Stomach (tissue), 9 donors: ENCODE data around the gene B4GALT3. TPM values are rescaled to one million over a fixed set of nuclear protein-coding genes. Genes with fewer than 3 reads are reported as not detected.
A peak's percentile ranks its signal among the peaks of the same experiment; 100 is the strongest.

Experiments used
- DNase-seq, 2 donors: peaks; one replicate each; pipeline versions ENCODE4 v3.0.0 to v3.0.0-alpha.2; 2013 to 2019
- H3K27ac ChIP-seq, 5 donors: fragments of 200-600 bp in 4 of 5; sonication (generic) in 4 of 5; one replicate each; pipeline ENCODE4 v1.5.1; 2013 to 2019; ENCODE audit warnings: mild to moderate bottlenecking in 1 of 5, moderate library complexity in 1 of 5
- H3K27me3 ChIP-seq, 3 donors: fragments of 200-600 bp; sonication (generic); one replicate each; pipeline ENCODE4 v1.5.1; 2017 to 2019; ENCODE audit warnings: mixed run types in 1 of 3
- H3K36me3 ChIP-seq, 4 donors: fragments of 200-600 bp; sonication (generic); 1 replicate in 3 of 4; 2 replicates in 1 of 4; pipeline ENCODE4 v1.5.1; 2016 to 2019
- H3K4me1 ChIP-seq, 4 donors: fragments of 200-600 bp; sonication (generic); one replicate each; pipeline ENCODE4 v1.5.1; 2016 to 2019
- H3K4me3 ChIP-seq, 4 donors: fragments of 200-600 bp; sonication (generic) in 3 of 4; one replicate each; pipeline ENCODE4 v1.5.1; 2016 to 2019; ENCODE audit warnings: mild to moderate bottlenecking in 1 of 4
- H3K9me3 ChIP-seq, 4 donors: fragments of 200-600 bp; sonication (generic); one replicate each; pipeline ENCODE4 v1.5.1; 2016 to 2019
- CTCF ChIP-seq, 7 experiments: fragments of 450-650 bp in 4 of 7; fragments of 200-600 bp in 3 of 7; sonication (generic) in 3 of 7; IDR thresholded peaks; one replicate each; pipeline ENCODE4 v1.5.1; 2016 to 2019; ENCODE audit warnings: antibody characterized with exemption in 7 of 7, control low read depth in 2 of 7, mild to moderate bottlenecking in 1 of 7
- EP300 ChIP-seq: sonication (generic); formaldehyde crosslinking; IDR thresholded peaks from one replicate; pipeline ENCODE4 v1.6.1; 2017; ENCODE audit warnings: antibody characterized with exemption
- POLR2A ChIP-seq, 4 donors: fragments of 450-650 bp; IDR thresholded peaks; one replicate each; pipeline ENCODE4 v1.6.1; 2016; ENCODE audit warnings: antibody characterized with exemption in 4 of 4, control low read depth in 2 of 4, mild to moderate bottlenecking in 1 of 4, moderate library complexity in 1 of 4
- POLR2AphosphoS5 ChIP-seq, 3 donors: sonication (generic); formaldehyde crosslinking; IDR thresholded peaks; one replicate each; pipeline ENCODE4 v1.6.1; 2016; ENCODE audit warnings: antibody characterized with exemption in 3 of 3
- WGBS, 5 donors: extraction: QIAGEN DNeasy Blood & Tissue Kit in 3 of 5; methylation state at CpG; one replicate each; pipeline versions ENCODE4 v1.1.5 to v1.1.7; 2013 to 2018; 5-methylcytosine and 5-hydroxymethylcytosine counted together
- intact Hi-C: fragments of 100-400 bp; cut with DNase I; formaldehyde crosslinking; loops from one replicate; pipeline ENCODE4 v1.15.1; 2023; ENCODE audit warnings: low total_unique reads
- polyA plus RNA-seq, 3 donors: library from polyadenylated mRNA; stranded (reverse); fragments of 200-250 nt; gene quantifications; one replicate each; pipeline ENCODE4 v1.2.3, GENCODE V29; 2013
- total RNA-seq, 5 donors: library from RNA; depleted of rRNA; stranded (reverse); fragments of >200 nt; gene quantifications; one replicate each; pipeline versions ENCODE4 v1.1.0 to v1.2.3, GENCODE V29; 2014 to 2016
- donor health status: healthy with polysubstance abuse.
- donor health status: Bipolar disorder and iron deficiency.
- donor health status: healthy.

Gene B4GALT3
- total and polyA plus RNA-seq, 8 donors: 12.2 to 25.8 (median 17.5) TPM

GRCh38 chr1:161198194-161198896, 21.0 kb upstream of the B4GALT3 start:
- 12 to 26% (median 21%) methylated on average over 4 to 20 of the region's 20 CpGs for WGBS, 5 donors
- Histone ChIP-seq H3K36me3 (peaks cover 0 to 17% (median 7%) of the 10 kb centered on the region in 4 donors), H3K9me3 (no peaks in the 10 kb centered on the region), H3K4me3 (peak overlapping the region; percentile 33 to 56 (median 50)), H3K27ac (peak overlapping the region; percentile 57 to 98 (median 96)), H3K4me1 (peaks cover 20 to 90% (median 68%) of the 10 kb centered on the region in 4 donors), H3K27me3 (peaks cover 0 to 8% (median 0%) of the 10 kb centered on the region in 3 donors)
- no peak for TF ChIP-seq EP300
- TF ChIP-seq POLR2AphosphoS5 (IDR thresholded peaks at IDR 0.05): no peak
- TF ChIP-seq POLR2A (IDR thresholded peaks at IDR 0.05): no peak
- no peak for TF ChIP-seq CTCF (IDR thresholded peaks at IDR 0.05)
- intact Hi-C loops: no loop called here
- DNase-seq: peak in 1 of 2 donors; percentile 71

- 66 to 83% (median 74%) methylated on average over 5 to 11 of the region's 11 CpGs for WGBS, 5 donors
- no peak for DNase-seq
- H3K36me3 ChIP-seq: peaks cover 0 to 19% (median 10%) of the 10 kb centered on the region in 4 donors
- TF ChIP-seq EP300 (no peak), POLR2A (IDR thresholded peaks at IDR 0.05) (no peak), CTCF (IDR thresholded peaks at IDR 0.05) (no peak), POLR2AphosphoS5 (IDR thresholded peaks at IDR 0.05) (no peak)
- H3K4me3 ChIP-seq: peak overlapping the region; percentile 33 to 56 (median 50)
- intact Hi-C loops: no loop called here
- H3K9me3 ChIP-seq: no peaks in the 10 kb centered on the region
- H3K4me1 ChIP-seq: peaks cover 19 to 90% (median 67%) of the 10 kb centered on the region in 4 donors
- H3K27me3 ChIP-seq: peaks cover 0 to 8% (median 0%) of the 10 kb centered on the region in 3 donors
- peak overlapping the region; percentile 57 to 98 (median 96) for H3K27ac ChIP-seq
Observed at GRCh38 chr1:161197560-161198193, 20.4 kb upstream of the B4GALT3 start.

DNA sequence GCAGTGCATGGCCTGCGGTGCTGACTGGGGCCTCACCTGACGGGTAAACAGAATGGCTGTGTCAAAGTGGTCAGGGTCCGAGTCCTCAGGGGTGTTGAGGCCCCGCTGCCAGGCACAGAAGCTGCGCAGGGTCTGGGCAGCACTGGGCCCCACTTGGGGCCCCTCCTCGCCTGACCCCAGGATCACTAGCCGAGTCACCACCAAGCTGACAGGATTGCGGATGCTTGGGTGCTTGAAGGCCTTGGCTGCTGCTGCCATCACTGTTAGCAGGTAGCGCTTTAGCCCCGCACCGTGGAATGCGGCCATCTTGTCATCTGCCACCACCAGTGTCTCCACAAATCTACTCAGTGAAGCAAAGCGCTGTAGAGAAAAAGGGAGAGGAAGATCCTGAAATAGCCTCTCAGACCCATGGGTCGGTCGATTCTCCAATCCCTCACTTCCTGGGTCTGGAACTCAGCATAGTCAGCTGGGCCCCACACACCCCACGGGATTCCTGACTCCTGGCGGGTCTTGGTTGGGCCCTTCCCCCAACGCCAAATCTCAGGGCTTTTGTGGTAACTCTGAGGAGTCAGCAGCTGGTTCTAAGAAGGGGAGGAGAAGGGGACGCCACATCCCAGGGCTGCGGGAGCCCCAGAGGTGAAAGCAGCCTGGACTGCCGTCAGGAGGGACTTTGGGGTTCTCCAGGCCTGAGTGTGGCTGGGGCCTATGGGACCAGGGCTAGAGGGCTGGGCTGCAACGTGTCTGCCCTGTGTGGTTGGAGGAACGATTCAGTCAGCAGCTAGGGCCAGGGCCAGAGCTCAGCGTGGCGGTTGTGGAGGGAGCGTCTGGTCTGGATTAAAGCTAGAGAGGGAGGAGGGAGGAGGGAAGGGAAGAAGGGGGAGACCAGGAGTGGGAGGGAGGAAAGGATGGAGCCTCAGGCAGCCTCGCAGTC, 19.5 kb upstream of the B4GALT3 start:
- peaks cover 0 to 21% (median 10%) of the 10 kb centered on the region in 4 donors for H3K36me3 ChIP-seq
- TF ChIP-seq POLR2A (IDR thresholded peaks at IDR 0.05) (no peak), EP300 (no peak), POLR2AphosphoS5 (IDR thresholded peaks at IDR 0.05) (no peak), CTCF (IDR thresholded peaks at IDR 0.05) (no peak)
- peaks cover 20 to 99% (median 67%) of the 10 kb centered on the region in 4 donors for H3K4me1 ChIP-seq
- H3K9me3 ChIP-seq: no peaks in the 10 kb centered on the region
- H3K27me3 ChIP-seq: peaks cover 0 to 8% (median 0%) of the 10 kb centered on the region in 3 donors
- 62 to 81% (median 76%) methylated on average over 20 to 27 of the region's 27 CpGs for WGBS, 5 donors
- intact Hi-C loops: no loop called here
- peak in 1 of 2 donors; percentile 90 for DNase-seq
- peak overlapping the region in 4 of 5 donors; percentile 95 to 98 (median 96) for H3K27ac ChIP-seq
- peak overlapping the region; percentile 33 to 56 (median 50) for H3K4me3 ChIP-seq

DNA sequence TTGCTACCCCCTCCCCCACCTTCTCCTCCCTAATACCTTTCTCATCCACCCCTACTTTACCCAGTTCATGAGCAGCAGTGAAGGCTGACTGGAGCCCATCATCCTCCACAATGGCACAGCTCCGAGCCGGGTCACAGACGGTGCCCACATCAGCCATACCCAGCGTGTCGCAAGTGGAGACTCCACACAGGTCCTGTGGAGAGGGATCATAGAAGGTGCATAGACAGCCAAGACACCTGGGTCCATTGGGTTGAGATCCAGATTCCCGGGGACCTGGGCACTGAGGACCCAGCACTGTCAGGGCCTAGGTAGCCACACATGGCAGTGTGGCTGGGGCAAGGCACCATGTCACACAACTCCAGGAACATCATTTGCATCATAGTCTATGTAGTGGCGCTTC, 18.8 kb upstream of the B4GALT3 start:
- Histone ChIP-seq H3K27ac (peak overlapping the region in 3 of 5 donors; percentile 95 to 98 (median 96)), H3K27me3 (peaks cover 0 to 8% (median 0%) of the 10 kb centered on the region in 3 donors), H3K36me3 (peaks cover 0 to 28% (median 16%) of the 10 kb centered on the region in 4 donors), H3K9me3 (no peaks in the 10 kb centered on the region), H3K4me3 (peak overlapping the region in 3 of 4 donors; percentile 45 to 56 (median 55)), H3K4me1 (peaks cover 14 to 93% (median 61%) of the 10 kb centered on the region in 4 donors)
- TF ChIP-seq POLR2A (IDR thresholded peaks at IDR 0.05) (no peak), CTCF (IDR thresholded peaks at IDR 0.05) (no peak), POLR2AphosphoS5 (IDR thresholded peaks at IDR 0.05) (no peak), EP300 (no peak)
- no peak for DNase-seq
- 91 to 99% (median 98%) methylated on average over 7 of the region's 7 CpGs for WGBS, 5 donors
- intact Hi-C loops: no loop called here
